HG02970 (cell line): ENCODE data around the gene HSCB.
A peak's percentile ranks its signal among the peaks of the same experiment; 100 is the strongest.
"Not testable (repeated sequence)": the region's sequence is repeated elsewhere in the genome, so short reads cannot be mapped to it uniquely, and the experiment has no call there.

Source experiments
- ATAC-seq: cut with Tn5 transposase; IDR thresholded peaks from one replicate; pipeline ENCODE4 v1.9.1; 2021; ENCODE audit warnings: mild to moderate bottlenecking, moderate library complexity, moderate number of reproducible peaks; ENCODE audit not compliant: unreplicated experiment, low FRiP score

HSCB gene

DNA sequence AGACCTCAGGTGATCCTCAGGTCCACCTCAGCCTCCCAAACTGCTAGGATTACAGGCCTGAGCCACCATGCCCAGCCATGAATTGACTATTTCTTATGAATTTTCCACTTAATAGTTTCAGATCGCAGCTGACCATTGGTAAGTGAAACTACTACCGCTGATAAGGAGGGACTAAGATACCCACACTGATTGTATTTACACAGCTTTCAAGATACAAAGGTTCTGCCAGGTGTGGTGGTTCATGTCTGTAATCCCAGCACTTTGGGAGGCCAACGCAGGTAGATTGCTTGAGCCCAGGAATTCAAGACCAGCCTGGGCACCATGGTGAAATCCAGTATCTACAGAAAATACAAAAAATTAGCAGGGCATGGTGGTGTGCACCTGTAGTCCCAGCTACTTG is 4.1 kb upstream of the HSCB start:
- no peak for ATAC-seq

DNA sequence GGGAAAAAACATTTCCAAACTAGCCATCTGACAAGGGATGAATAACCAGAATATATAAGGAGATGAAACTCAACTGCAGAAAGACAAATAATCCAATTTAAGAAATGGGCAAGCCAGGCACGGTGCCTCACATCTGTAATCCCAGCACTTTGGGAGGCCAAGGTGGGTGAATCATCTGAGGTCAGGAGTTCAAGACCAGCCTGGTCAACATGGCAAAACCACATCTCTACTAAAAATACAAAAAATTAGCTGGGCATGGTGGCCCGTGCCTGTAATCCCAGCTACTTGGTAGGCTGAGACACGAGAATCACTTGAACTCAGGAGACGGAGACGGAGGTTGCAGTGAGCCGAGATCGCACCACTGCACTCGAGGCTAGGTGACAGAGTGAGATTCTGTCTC is 3.0 kb upstream of the HSCB start:
- not testable (repeated sequence) for ATAC-seq

DNA sequence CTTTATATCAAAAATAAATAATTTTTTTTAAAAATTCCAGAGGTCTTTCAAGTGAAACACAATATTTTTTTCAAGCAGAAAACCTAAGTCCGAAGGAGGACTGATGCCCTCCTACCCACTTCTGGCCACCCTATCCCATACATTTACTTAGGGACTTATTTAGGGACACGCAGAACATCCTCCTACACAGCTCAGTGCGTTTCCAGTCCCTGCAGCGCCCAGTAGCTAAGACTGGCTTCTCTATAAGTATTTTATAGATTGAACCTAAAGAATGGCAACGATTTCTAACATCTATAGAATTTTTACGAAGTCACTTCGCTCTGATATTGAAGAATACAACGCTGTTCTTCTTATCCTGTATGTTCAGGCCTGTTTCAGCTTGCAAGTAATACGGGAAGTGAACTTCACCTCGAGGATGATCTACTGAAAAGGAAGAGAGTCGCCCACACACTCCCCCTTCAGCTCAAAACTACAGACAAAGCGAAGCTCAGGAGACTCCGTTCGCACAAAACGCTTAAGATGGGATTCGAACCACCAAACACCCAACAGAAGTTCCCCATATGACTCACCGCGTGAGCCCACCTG is 547 bp upstream of the HSCB start:
- no peak for ATAC-seq

DNA sequence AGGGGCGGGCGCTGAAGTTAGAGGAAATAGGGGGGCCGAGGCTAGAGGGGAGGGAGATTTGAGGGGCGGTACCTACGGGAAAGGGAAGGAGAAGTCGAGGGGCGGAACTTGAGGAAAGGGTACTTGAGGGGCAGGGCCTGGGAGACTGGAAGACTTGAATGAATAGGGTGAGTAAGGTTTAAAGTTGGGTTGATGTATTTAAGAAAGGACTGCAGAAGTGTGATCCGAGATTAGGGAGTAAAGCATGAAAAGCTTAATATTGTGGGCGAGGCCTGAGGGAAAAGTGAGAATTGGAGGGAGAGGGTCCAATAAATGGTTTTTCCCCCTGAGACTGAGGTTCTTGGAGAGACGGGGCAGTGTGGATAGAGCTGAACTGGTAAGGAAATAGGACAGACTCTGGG is 723 bp downstream of the HSCB start:
- ATAC-seq = peak; percentile 32

DNA sequence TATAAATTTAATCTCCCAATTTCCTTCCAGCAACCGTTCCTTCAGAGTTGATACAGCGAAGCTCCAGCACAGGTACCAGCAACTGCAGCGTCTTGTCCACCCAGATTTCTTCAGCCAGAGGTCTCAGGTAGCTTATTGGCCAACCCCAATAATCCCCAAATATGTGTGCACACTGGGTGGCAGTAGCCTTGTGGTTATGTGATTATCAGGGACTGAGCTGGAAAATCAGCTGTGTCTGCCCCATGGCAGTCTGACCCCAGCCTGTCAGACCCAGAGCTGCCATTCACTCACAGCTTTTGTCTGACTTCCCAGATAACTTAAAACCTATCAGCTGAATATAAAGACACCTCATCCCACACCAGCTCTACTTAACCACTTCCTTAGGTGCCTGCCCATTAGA is 2.0 kb downstream of the HSCB start:
- no peak for ATAC-seq

DNA sequence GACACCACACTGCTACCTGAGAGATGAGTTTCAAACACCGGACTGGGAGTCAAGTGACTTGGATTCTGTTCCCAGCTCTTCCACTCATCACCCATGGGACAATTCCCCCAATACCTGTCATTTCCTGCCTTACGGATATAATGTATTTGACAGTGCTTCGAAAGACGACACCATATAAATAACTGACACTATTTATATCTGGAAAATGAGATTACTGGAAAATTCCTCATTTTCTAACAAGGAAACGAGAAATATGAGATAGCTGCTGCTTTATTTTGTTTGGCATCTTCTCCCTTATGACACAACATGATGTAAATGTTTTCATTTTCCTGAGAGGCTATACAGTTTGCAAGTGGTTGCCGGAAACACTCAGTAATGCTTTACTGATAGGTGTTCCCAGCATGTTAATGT is 8.6 kb downstream of the HSCB start:
- no peak for ATAC-seq

DNA sequence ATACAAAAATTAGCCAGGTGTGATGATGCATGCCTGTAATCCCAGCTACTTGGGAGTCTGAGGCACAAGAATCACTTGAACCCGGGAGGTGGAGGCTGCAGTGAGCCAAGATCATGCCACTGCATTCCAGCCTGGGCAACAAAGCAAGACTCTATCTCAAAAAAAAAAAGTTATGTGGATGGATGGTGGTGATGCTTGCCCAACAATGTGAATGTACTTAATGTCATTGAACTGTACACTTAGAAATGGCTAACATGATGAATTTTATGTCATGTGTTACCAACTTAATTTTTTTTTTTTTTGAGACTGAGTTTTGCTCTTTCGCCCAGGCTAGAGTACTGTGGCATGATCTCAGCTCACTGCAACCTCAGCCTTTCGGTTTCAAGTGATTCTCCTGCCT is 12.7 kb downstream of the HSCB start:
- not testable (repeated sequence) for ATAC-seq

DNA sequence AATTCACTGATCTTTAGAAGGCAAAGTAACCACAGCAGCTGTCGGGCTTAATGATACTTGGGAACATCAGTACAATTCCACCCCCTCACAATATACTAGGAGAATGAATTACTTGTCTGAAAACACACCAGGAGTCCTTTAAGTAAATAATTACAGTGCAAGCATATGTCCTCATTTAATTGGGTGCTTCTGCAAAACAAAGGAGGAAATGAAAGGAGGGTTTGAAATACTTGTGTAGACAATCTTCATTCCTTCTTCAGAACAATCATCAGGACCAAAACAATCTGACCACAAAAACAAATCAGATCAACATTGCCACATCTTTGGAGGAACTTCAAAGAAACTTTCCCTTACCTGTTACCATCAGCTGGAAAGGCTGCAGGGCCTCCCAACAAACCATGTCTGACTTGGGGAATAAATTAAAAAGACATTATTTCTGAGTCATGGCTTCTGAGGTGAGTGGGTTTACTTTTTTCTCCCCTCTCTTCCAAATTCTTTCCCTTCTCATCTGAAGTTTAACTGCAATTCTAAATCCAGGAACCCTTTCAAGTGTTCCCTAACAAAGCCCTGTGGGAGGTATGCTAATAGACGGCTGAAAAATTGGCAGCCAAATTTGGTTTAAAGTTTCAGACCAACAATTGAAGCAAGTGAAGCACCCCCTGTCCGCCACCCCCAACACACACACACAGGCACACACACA is 18.2 kb downstream of the HSCB start:
- ATAC-seq = no peak

DNA sequence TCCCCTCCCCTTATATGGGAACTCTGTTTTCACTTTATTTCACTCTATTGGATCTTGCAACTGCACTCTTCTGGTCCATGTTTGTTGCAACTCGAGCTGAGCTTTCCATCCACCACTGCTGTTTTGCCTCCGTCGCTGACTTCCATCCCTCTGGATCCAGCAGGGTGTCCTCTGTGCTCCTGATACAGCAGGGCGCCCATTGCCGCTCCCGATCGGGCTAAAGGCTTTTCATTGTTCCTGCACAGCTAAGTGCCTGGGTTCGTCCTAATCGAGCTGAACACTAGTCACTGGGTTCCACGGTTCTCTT is 19.6 kb downstream of the HSCB start:
- no peak for ATAC-seq

DNA sequence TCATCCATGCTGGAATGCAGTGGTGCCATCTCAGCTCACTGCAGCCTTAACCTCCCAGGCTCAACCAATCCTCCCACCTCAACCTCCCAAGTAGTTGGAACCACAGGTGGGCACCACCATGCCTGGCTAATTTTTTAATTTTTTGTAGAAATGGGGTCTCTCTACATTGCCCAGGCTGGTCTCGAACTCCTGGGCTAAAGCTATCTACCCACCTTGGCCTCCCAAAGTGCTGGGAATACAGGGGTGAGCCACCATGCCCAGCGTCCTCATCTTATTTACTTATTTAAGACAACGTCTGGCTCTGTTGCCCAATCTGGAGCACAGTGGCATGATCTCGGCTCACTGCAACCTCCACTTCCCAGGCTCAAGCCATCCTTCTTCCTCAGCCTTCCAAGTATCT is 20.2 kb downstream of the HSCB start:
- ATAC-seq = not testable (repeated sequence)

DNA sequence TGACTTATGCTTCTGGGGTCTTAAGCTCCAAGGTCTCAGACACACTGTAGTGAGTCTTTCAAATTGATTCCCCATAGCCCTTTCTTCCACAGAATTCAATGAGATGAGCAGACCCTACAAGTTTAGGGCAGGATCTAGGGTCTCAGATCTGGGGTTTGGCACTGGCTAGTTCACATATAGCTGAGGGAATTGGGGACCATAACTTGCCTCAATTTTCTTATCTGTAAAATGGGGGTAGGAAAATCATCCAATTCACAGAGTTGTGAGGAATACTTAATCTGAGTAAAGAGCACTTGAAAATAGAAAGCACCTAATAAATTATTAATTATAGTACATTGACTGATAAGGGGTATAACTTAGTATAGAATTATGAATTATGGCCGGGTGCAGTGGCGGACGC is 24.8 kb downstream of the HSCB start:
- ATAC-seq = no peak

DNA sequence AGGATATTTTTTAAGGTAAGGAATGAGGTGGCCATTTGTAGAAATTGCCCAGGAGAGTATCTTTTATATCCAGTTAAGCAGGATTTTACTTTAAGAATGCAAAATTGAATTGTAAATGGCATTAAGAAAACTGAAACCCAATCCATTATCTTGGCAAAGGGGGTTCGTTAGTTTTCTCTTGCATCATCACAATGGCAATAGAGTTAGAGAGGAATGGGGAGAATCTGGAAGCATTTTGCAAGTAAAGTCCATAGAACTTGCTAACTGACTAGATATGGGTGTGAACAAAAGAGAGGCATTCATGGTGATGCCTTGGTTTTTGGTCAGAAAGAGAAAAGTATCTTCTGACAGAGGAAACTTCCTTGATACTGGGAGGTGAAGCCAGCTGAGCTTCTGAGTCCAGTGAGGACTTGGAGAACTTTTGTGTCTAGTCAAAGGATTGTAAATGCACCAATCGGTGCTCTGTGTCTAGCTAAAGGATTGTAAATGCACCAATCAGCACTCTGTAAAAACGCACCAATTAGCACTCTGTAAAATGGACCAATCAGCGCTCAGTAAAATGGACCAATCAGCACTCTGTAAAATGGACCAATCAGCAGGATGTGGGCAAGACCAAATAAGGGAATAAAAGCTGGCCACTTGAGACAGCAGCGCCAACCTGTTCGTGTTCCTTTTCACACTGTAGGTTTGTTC is 27.0 kb downstream of the HSCB start:
- no peak for ATAC-seq

DNA sequence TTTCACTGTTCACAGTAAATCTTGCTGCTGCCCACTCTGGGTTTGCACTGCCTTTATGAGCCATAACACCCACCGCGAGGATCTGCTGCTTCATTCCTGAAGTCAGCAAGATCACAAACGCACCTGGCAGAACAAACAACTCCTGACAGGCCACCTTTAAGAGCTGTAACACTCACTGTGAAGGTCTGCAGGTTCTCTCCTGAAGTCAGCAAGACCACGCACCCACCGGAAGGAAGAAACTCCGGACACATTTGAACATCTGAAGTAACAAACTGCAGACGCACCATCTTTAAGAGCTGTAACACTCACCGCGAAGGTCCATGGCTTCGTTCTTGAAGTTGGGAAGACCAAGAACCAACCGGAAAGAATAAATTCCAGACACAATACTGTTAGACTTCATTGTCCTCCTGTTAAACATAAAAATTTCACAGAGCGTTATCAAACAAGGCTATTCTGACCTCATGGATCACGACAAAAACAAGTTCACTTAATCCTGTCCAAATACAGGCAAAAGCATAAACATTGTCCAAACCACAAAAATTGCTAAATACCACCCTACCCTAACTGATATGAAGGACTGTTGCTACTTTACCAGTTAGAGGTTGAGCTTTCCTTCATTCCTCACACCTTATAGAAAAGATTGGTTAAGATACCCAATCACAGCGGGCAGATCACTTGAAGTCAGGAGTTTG is 27.7 kb downstream of the HSCB start:
- no peak for ATAC-seq

DNA sequence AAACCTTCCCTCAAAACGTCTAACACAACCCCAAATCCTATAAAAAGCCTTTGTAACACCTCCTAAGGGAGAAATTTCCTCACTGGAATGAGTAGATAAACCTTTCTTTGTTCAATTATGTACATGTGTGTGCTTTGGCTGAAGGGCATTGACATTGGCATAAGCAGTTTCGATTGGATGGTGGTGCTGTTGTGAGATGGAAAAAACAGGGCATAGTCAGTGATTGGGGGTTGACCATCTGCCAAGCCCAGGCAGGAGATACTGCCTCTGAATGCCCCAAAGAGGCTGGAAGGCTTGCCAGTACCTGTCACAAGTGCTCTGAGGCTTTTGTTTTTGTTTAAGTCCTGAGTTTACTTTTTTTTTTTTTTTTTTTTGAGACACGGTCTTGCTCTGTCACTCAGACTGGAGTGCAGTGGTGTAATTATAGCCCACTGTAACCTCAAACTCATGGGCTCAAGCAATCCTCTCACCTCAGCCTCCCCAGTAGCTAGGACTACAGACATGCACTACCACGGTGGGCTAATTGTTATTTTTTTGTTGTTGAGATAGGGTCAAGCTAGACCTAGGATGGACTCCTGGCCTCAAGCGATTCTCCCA is 29.5 kb downstream of the HSCB start:
- no peak for ATAC-seq

DNA sequence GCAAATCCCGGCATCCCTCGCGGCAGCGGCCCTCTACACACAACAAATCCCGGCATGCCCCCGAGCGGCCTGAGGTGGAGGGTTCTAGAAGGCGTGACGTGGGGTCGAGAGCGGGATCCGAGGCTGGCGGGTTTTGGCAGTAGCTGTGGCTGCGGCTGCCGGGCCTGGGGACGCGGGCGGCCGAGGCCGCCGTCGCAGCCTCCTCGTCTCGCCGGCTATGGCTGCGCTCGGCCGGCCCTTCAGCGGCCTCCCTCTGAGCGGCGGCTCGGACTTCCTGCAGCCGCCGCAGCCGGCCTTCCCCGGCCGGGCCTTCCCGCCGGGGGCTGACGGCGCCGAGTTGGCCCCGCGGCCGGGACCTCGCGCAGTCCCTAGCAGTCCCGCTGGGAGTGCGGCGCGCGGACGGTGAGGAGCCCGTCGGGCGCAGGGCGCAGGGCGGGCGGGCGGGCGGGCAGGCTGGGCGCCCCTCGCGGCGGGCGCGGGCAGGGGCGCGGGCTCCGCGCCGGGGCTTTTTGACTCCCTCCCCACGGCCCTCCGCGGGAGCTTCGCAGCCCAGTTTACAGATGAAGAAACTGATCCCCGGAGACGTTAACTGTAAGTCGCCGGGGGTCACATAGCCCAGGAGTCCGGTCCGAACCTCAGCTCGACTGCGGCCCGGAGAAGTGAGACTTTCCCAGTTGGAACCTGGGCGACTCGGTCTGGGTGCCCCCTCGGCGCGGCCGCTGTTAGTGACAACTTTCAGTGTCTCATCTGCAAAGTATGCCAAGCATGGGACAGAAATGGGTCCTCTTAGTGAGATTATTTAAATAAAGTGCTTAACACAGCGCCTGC is 31.0 kb downstream of the HSCB start, which contains the start of gene CCDC117:
CCDC117 (plus strand) TSS at position 63 of the 828 bp plus-strand sequence; CDS start at position 218, 155 bp downstream.
- ATAC-seq = peak; percentile 76

DNA sequence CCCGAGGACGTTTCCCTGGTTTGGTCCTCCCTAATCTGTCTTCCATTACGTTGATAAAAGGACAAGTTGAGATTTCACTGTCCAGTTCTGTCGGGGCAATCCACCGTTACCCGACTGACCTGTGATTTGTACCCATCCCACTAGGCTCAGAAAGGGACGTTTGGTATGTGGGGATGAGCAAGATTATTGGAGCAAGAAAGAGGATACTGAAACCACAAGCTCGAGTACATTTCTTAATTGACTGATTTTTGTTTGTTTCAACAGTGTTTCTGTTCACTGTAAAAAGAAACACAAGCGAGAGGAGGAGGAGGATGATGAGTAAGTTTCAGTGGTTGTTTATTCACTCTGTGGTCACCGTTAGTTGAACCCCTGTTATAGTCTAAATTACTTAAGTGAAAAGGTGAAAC is 31.6 kb downstream of the HSCB start:
- peak; percentile 15 for ATAC-seq

DNA sequence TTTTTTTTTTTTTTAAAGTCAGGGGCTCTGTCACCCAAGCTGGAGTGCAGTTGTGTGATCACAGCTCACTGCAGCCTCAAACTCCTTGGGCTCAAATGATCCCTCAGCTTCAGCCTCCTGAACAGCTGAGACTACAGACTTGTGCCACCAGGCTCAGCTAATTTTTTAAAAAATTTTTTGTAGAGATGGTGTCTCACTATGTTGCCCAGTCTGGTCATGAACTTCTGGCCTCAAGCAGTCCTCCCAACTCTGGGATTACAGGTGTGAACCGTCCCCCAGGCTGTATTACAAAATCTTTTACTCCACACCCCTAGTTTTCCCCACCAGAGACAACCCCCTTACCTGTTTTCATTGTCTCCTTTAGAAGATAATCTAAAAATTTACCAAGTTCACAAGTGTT is 32.5 kb downstream of the HSCB start:
- no peak for ATAC-seq

DNA sequence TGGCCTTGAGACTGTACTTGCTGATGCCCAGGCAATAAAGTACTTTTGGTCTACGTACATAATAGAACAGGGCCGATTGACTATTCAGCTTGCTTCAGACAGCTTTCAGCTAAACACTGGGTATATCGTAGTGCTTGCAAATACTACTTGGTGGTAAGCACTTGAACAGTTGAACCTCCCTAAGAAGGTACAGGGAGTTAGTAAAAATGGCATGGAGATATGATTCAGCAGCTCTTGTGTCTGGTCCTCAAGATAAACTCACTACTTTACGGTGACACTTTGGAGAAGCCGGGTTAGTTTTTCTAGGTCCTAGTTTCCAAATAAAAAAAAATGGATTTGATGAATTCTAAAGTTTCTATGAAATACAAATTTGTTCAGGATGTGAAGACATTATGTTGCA is 38.0 kb downstream of the HSCB start:
- ATAC-seq = no peak

DNA sequence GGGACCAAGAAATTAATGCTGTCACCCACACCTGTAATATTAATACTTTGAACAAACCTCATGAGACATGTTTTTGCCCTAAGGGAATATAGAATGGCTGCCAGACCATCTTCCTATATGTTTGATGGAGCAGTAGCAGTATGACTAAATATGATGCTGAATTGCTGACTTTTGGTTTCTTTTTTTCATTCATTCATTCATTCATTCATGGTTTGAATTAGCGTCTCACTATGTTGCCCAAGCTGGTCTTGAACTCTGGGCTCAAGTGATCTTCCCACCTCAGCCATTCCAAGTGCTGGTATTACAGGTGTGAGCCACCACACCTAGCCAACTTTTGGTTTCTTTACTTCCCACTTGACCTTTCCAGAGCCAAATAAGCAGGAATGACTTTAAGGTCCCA is 38.5 kb downstream of the HSCB start:
- ATAC-seq = no peak
